CD4-positive, CD25-positive, alpha-beta regulatory T cell (primary cell): Measurements from ENCODE around the gene AJAP1. TPM values are rescaled to one million over a fixed set of nuclear protein-coding genes. Genes with fewer than 3 reads are reported as not detected.

Source experiments
- ATAC-seq, 2 donors: fragments of 150-1000 bp; cut with Tn5 transposase; one replicate each; pipeline ENCODE4 v1.10.0; 2021; ENCODE audit warnings: low read depth in 2 of 2, moderate number of reproducible peaks in 2 of 2, moderate library complexity in 1 of 2
- DNase-seq, 3 donors: peaks; one replicate each; pipeline versions ENCODE4 v3.0.0 to v3.0.0-alpha.2; 2012 to 2022; ENCODE audit warnings: mixed read lengths in 1 of 3
- H3K27ac ChIP-seq: one replicate; pipeline ENCODE4 v1.7.0; 2013; ENCODE audit warnings: mild to moderate bottlenecking, low read length; ENCODE audit not compliant: insufficient read depth, poor library complexity, severe bottlenecking
- H3K27me3 ChIP-seq: one replicate; pipeline ENCODE4 v1.7.0; 2013; ENCODE audit warnings: low read length; ENCODE audit not compliant: control insufficient read depth, insufficient read depth
- H3K36me3 ChIP-seq: one replicate; pipeline ENCODE4 v1.7.0; 2013; ENCODE audit warnings: mild to moderate bottlenecking, low read length, moderate library complexity; ENCODE audit not compliant: control insufficient read depth, insufficient read depth
- H3K4me1 ChIP-seq: 2 replicates; pipeline ENCODE4 v1.7.0; 2013; ENCODE audit warnings: mild to moderate bottlenecking, low read length; ENCODE audit not compliant: insufficient read depth, control insufficient read depth, poor library complexity, severe bottlenecking
- H3K4me3 ChIP-seq: one replicate; pipeline ENCODE4 v1.7.0; 2013; ENCODE audit warnings: low read depth, mild to moderate bottlenecking, low read length, moderate library complexity
- H3K9me3 ChIP-seq, 2 experiments: 1 replicate in 1 of 2; 2 replicates in 1 of 2; pipeline ENCODE4 v1.7.0; 2013; ENCODE audit warnings: low read length in 2 of 2, mild to moderate bottlenecking in 1 of 2, moderate library complexity in 1 of 2; ENCODE audit not compliant: control insufficient read depth in 2 of 2
- H3K27ac Mint-ChIP-seq, 3 donors: one replicate each; pipeline ENCODE4 v1.8.0; 2020 to 2022; ENCODE audit warnings: mild to moderate bottlenecking in 3 of 3, mixed read lengths in 3 of 3, moderate library complexity in 2 of 3
- H3K27me3 Mint-ChIP-seq: one replicate; pipeline ENCODE4 v1.8.0; 2022; ENCODE audit warnings: mild to moderate bottlenecking, mixed read lengths
- H3K36me3 Mint-ChIP-seq: one replicate; pipeline ENCODE4 v1.8.0; 2020; ENCODE audit warnings: mixed read lengths
- H3K4me1 Mint-ChIP-seq, 4 donors: one replicate each; pipeline ENCODE4 v1.8.0; 2020 to 2022; ENCODE audit warnings: mixed read lengths in 4 of 4, mild to moderate bottlenecking in 1 of 4
- H3K4me3 Mint-ChIP-seq, 4 donors: one replicate each; pipeline ENCODE4 v1.8.0; 2020 to 2022; ENCODE audit warnings: mild to moderate bottlenecking in 4 of 4, mixed read lengths in 4 of 4, moderate library complexity in 3 of 4
- H3K9me3 Mint-ChIP-seq, 7 donors: one replicate each; pipeline ENCODE4 v1.8.0; 2020 to 2022; ENCODE audit warnings: mixed read lengths in 7 of 7, mild to moderate bottlenecking in 3 of 7, moderate library complexity in 2 of 7
- polyA plus RNA-seq, 4 donors: library from polyadenylated mRNA; unstranded; fragments of 300-500 nt; fragmentation: Illumina TruSeq; gene quantifications; one replicate each; pipeline ENCODE4 v1.2.3, GENCODE V29; 2021
- total RNA-seq: library from RNA; stranded (reverse); gene quantifications from one replicate; pipeline ENCODE4 v1.2.3, GENCODE V29; 2022

The AJAP1 gene
- total and polyA plus RNA-seq, 5 donors from 2014 or later: 0.10 to 0.41 (median 0.37) TPM; not detected in 2

- DNase-seq: no peak
- no peak for ATAC-seq
- H3K36me3 ChIP-seq: no peaks in the 10 kb centered on the region
- Mint-ChIP-seq H3K27me3 (peaks cover 6% of the 10 kb centered on the region), H3K36me3 (no peaks in the 10 kb centered on the region), H3K9me3 (peaks cover 0 to 1% (median 0%) of the 10 kb centered on the region in 7 donors), H3K4me3 (no peak overlapping the region), H3K4me1 (no peaks in the 10 kb centered on the region), H3K27ac (no peak overlapping the region)
- no peak overlapping the region for H3K27ac ChIP-seq
- no peak overlapping the region for H3K4me3 ChIP-seq
- no peaks in the 10 kb centered on the region for H3K4me1 ChIP-seq
- H3K27me3 ChIP-seq: no peaks in the 10 kb centered on the region
- H3K9me3 ChIP-seq: no peaks in the 10 kb centered on the region
These were observed 35.0 kb downstream of the AJAP1 start for GRCh38 chr1:4689271-4689935.

- no peaks in the 10 kb centered on the region for H3K36me3 Mint-ChIP-seq
- H3K4me1 Mint-ChIP-seq: no peaks in the 10 kb centered on the region
- Histone ChIP-seq H3K27ac (no peak overlapping the region), H3K27me3 (no peaks in the 10 kb centered on the region), H3K36me3 (no peaks in the 10 kb centered on the region), H3K4me3 (no peak overlapping the region), H3K9me3 (no peaks in the 10 kb centered on the region), H3K4me1 (no peaks in the 10 kb centered on the region)
- H3K4me3 Mint-ChIP-seq: no peak overlapping the region
- H3K27ac Mint-ChIP-seq: no peak overlapping the region
- H3K27me3 Mint-ChIP-seq: no peaks in the 10 kb centered on the region
- H3K9me3 Mint-ChIP-seq: peaks cover 0 to 1% (median 0%) of the 10 kb centered on the region in 7 donors
- DNase-seq: no peak
- no peak for ATAC-seq
These were observed 35.7 kb downstream of the AJAP1 start for GRCh38 chr1:4689941-4690635.

GRCh38 chr1:4690951-4691675 is 36.7 kb downstream of the AJAP1 start:
- no peak overlapping the region for H3K4me3 ChIP-seq
- no peak overlapping the region for H3K4me3 Mint-ChIP-seq
- DNase-seq (no peak), ATAC-seq (no peak)
- H3K27me3 Mint-ChIP-seq: no peaks in the 10 kb centered on the region
- no peak overlapping the region for H3K27ac ChIP-seq
- H3K36me3 ChIP-seq: no peaks in the 10 kb centered on the region
- no peak overlapping the region for H3K27ac Mint-ChIP-seq
- H3K9me3 ChIP-seq: no peaks in the 10 kb centered on the region
- no peaks in the 10 kb centered on the region for H3K27me3 ChIP-seq
- no peaks in the 10 kb centered on the region for H3K36me3 Mint-ChIP-seq
- H3K4me1 ChIP-seq: no peaks in the 10 kb centered on the region
- peaks cover 0 to 2% (median 0%) of the 10 kb centered on the region in 7 donors for H3K9me3 Mint-ChIP-seq
- no peaks in the 10 kb centered on the region for H3K4me1 Mint-ChIP-seq

- no peaks in the 10 kb centered on the region for H3K36me3 ChIP-seq
- no peaks in the 10 kb centered on the region for H3K4me1 ChIP-seq
- H3K4me1 Mint-ChIP-seq: no peaks in the 10 kb centered on the region
- H3K27ac ChIP-seq: no peak overlapping the region
- ATAC-seq: no peak
- no peaks in the 10 kb centered on the region for H3K27me3 Mint-ChIP-seq
- no peak overlapping the region for H3K4me3 ChIP-seq
- H3K36me3 Mint-ChIP-seq: no peaks in the 10 kb centered on the region
- no peaks in the 10 kb centered on the region for H3K27me3 ChIP-seq
- peaks cover 0 to 2% (median 0%) of the 10 kb centered on the region in 7 donors for H3K9me3 Mint-ChIP-seq
- H3K9me3 ChIP-seq: no peaks in the 10 kb centered on the region
- H3K4me3 Mint-ChIP-seq: no peak overlapping the region
- DNase-seq: no peak
- H3K27ac Mint-ChIP-seq: no peak overlapping the region
These were observed 37.5 kb downstream of the AJAP1 start for GRCh38 chr1:4691766-4692405.

GRCh38 chr1:4692437-4692836 is 38.0 kb downstream of the AJAP1 start:
- H3K4me1 ChIP-seq: no peaks in the 10 kb centered on the region
- no peak overlapping the region for H3K27ac Mint-ChIP-seq
- no peak for DNase-seq
- peaks cover 0 to 2% (median 0%) of the 10 kb centered on the region in 7 donors for H3K9me3 Mint-ChIP-seq
- H3K36me3 Mint-ChIP-seq: no peaks in the 10 kb centered on the region
- ATAC-seq: no peak
- H3K27me3 ChIP-seq: no peaks in the 10 kb centered on the region
- no peaks in the 10 kb centered on the region for H3K36me3 ChIP-seq
- no peak overlapping the region for H3K27ac ChIP-seq
- H3K4me1 Mint-ChIP-seq: no peaks in the 10 kb centered on the region
- no peak overlapping the region for H3K4me3 Mint-ChIP-seq
- H3K4me3 ChIP-seq: no peak overlapping the region
- no peaks in the 10 kb centered on the region for H3K9me3 ChIP-seq
- H3K27me3 Mint-ChIP-seq: no peaks in the 10 kb centered on the region

GRCh38 chr1:4693331-4693730 is 38.9 kb downstream of the AJAP1 start:
- no peak overlapping the region for H3K4me3 Mint-ChIP-seq
- H3K9me3 ChIP-seq: no peaks in the 10 kb centered on the region

GRCh38 chr1:4693891-4694290 is 39.5 kb downstream of the AJAP1 start:
- Mint-ChIP-seq H3K27me3 (no peaks in the 10 kb centered on the region), H3K4me3 (no peak overlapping the region), H3K9me3 (peaks cover 0 to 2% (median 0%) of the 10 kb centered on the region in 7 donors), H3K36me3 (no peaks in the 10 kb centered on the region), H3K4me1 (no peaks in the 10 kb centered on the region), H3K27ac (no peak overlapping the region)
- Histone ChIP-seq H3K4me3 (no peak overlapping the region), H3K9me3 (no peaks in the 10 kb centered on the region), H3K27me3 (no peaks in the 10 kb centered on the region), H3K4me1 (no peaks in the 10 kb centered on the region), H3K36me3 (no peaks in the 10 kb centered on the region), H3K27ac (no peak overlapping the region)
- ATAC-seq: no peak
- DNase-seq: no peak

More at GRCh38 chr1:4693331-4693730, 38.9 kb downstream of the AJAP1 start:
- no peaks in the 10 kb centered on the region for H3K4me1 Mint-ChIP-seq
- ATAC-seq: no peak
- Histone ChIP-seq H3K27me3 (no peaks in the 10 kb centered on the region), H3K4me1 (no peaks in the 10 kb centered on the region), H3K36me3 (no peaks in the 10 kb centered on the region), H3K27ac (no peak overlapping the region), H3K4me3 (no peak overlapping the region)
- peaks cover 0 to 2% (median 0%) of the 10 kb centered on the region in 7 donors for H3K9me3 Mint-ChIP-seq
- no peak overlapping the region for H3K27ac Mint-ChIP-seq
- no peak for DNase-seq
- no peaks in the 10 kb centered on the region for H3K27me3 Mint-ChIP-seq
- H3K36me3 Mint-ChIP-seq: no peaks in the 10 kb centered on the region
